Measurements from ENCODE around the gene PTGER4.
"Not testable (repeated sequence)": the region's sequence is repeated elsewhere in the genome, so short reads cannot be mapped to it uniquely, and the experiment has no call there.

The PTGER4 gene

GRCh38 chr5:40689438-40689837 is 9.7 kb downstream of the PTGER4 start:
- DNase-seq (ENCODE audit: low read depth) = peak; percentile 39
- no peak overlapping the region for H3K4me3 ChIP-seq (ENCODE audit: low read depth, low read length)
- TF ChIP-seq CTCF (IDR thresholded peaks at IDR 0.05; ENCODE audit: insufficient read depth, low read depth, low read length, missing control alignments) = no peak

- no peak for TF ChIP-seq CTCF (IDR thresholded peaks at IDR 0.05; ENCODE audit: insufficient read depth, low read depth, low read length, missing control alignments)
- H3K4me3 ChIP-seq (ENCODE audit: low read depth, low read length) = no peak overlapping the region
- DNase-seq (ENCODE audit: low read depth) = no peak
These were observed 10.6 kb downstream of the PTGER4 start for GRCh38 chr5:40690267-40690666.

GRCh38 chr5:40691894-40692293 is 12.2 kb downstream of the PTGER4 start:
- no peak overlapping the region for H3K4me3 ChIP-seq (ENCODE audit: low read depth, low read length)
- TF ChIP-seq CTCF (IDR thresholded peaks at IDR 0.05; ENCODE audit: insufficient read depth, low read depth, low read length, missing control alignments) = no peak
- no peak for DNase-seq (ENCODE audit: low read depth)

GRCh38 chr5:40694433-40694832 is 14.7 kb downstream of the PTGER4 start:
- H3K4me3 ChIP-seq (ENCODE audit: low read depth, low read length) = no peak overlapping the region

GRCh38 chr5:40700116-40700782 is 20.5 kb downstream of the PTGER4 start:
- no peak overlapping the region for H3K4me3 ChIP-seq (ENCODE audit: low read depth, low read length)
- no peak for DNase-seq (ENCODE audit: low read depth)
- TF ChIP-seq CTCF (IDR thresholded peaks at IDR 0.05; ENCODE audit: insufficient read depth, low read depth, low read length, missing control alignments) = no peak

More at GRCh38 chr5:40694433-40694832, 14.7 kb downstream of the PTGER4 start:
- no peak for TF ChIP-seq CTCF (IDR thresholded peaks at IDR 0.05; ENCODE audit: insufficient read depth, low read depth, low read length, missing control alignments)
- no peak for DNase-seq (ENCODE audit: low read depth)

- H3K4me3 ChIP-seq (ENCODE audit: low read depth, low read length); DNase-seq (ENCODE audit: low read depth): not testable (repeated sequence)
These were observed 22.3 kb downstream of the PTGER4 start for GRCh38 chr5:40702027-40702426.

- not testable (repeated sequence) for DNase-seq (ENCODE audit: low read depth); H3K4me3 ChIP-seq (ENCODE audit: low read depth, low read length)
These were observed 25.8 kb downstream of the PTGER4 start for GRCh38 chr5:40705484-40705883.

GRCh38 chr5:40710575-40710974 is 30.9 kb downstream of the PTGER4 start:
- H3K4me3 ChIP-seq (ENCODE audit: low read depth, low read length) = not testable (repeated sequence)

More at GRCh38 chr5:40710575-40710974, 30.9 kb downstream of the PTGER4 start:
- DNase-seq (ENCODE audit: low read depth) = not testable (repeated sequence)

Data from GM12865 (cell line).